GM18909 (cell line): Measurements from ENCODE around the gene NUAK2.

Source experiments
- ATAC-seq: cut with Tn5 transposase; IDR thresholded peaks from one replicate; pipeline ENCODE4 v1.9.1; 2021; ENCODE audit warnings: mild to moderate bottlenecking; ENCODE audit not compliant: unreplicated experiment, poor library complexity

Gene NUAK2

DNA sequence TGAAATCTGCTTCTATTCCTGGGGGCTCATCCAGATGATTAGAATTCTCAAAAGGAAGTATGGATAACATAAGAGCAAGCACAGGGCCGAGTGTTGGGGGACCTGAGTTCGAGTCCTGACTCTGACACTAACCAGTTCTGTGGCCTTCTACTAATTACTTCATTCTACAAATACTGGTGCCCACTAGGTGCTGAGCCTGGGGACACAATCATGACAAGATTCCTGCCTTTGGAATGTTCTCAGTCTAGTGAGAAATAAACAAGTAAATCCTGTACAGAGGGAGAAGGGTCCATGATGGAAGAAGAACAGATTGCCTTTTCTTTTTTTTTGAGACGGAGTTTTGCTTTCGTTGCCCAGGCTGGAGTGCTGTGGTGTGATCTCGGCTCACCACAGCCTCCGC, 2.2 kb upstream of the NUAK2 start:
- no peak for ATAC-seq

DNA sequence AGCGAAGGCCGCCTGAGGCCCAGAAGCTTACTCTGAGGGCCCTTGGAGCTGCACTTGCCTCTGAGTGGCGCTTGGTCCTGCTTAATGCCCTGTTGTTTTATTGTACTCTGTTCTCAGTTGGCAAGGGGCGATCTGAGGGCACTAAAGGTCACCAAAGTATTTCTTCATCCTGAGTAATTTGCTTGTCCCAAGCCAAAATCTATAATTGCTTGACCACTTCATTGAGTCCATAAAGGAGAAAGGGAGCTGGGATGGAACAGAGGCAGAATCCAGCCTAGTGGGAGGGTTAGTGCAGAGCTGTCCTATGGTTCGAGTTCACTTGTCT, 376 bp upstream of the NUAK2 start:
- no peak for ATAC-seq

DNA sequence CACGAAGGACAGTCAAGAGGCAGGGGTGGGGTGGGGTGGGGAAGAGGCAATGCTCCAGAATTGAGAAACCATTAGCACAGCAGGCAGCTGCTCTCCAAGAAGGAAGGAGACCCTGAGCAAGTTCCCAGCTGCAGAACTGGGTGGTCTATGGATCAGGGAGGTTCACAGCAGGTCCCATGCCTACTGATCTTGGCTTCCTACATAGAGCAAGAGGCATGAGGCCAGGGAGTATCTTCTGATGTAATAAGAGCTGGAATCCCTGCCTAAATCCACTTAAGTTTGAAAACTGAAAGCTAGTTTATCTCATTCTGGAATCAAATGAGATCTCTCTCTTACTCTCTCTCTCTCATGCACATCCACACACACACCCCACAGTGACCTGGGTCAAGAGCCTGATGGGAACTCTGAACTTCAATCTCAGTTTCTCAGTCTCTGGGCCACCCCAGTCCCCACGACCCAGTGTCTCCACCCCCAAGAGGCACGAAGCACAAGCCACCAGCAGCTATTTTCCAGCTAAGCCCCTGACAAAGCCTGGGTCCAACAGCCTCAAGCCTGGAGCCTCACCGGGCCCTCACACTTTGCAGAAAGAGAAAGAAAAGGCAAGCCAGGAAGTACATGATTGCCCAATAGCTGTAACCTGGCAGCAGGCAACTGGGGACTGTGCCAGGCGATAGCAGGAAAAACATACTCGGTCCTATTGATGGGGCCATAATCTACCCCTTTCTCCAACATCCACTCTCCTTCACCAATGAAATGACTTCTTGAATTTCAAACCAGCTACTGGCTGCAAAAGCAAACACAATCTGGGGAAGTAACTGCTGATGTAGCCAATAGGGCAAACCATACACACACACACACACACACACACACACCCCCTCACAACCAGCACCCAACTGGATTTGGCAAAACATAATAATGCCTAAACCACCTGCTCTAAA, 2.2 kb downstream of the NUAK2 start:
- ATAC-seq: no peak

DNA sequence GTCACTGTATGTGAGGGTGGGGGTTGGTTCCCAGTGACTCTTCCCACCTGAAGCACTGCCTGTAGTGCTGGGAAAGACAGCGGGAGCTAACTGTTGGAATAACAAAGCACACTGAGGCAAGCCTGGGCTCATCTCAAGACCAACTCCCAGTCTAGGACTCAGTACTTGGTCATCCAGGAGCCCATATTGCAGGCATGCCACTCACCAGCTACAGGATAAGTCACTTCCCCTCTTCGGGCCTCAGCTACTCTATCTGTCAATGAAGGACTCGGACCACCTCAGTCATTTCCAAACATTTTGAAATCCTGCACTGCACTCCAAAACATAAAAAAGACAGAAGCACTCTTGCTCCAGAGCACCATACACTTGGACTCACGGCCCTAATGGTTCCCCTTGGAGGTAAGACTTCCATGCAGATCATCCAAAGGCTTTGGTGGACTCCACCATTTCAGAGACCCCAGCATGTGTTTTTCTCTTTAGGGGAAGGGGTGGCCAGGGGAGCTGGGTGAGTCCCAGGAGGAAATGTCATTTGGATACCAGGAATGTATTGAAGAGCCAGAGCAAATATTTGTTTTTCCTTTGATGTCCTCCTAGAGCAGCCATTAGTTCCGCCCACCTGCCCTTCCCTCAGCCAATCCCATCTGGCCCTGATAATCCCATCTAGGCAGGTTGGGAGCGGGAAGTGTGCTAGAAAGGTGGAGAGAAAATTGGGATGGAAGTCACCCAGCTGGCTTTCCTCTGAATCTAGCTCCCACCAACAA, 3.1 kb downstream of the NUAK2 start:
- no peak for ATAC-seq

DNA sequence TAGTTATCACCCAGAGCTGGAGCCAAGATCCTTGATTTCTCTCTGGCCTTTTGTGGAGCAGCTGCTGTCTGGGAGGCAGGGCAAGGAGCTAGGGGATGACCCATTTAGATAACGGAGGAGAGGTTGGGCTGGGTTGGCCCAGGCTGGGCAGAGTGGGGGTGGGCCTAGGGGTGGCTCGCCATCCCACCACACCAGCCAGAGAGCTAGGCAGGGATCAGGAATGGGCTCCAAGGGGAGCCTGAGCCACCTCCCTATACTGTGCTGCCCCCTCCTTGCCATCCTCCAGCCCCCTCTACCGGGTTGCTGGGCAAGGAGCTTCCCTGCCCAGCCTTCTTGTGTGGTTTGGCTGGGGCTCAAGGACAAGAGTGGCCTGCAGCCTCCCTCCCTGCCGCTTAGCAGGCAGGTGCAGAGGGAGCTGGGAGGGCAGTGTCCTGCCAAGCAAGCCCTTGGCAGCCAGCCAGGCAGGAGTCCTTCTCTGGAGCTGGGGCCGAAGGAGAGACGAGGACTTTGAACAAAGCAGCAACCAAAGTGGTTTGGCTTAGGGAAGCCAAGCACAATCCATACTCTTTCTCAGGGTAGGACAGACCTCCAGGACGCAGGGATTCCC, 4.1 kb downstream of the NUAK2 start:
- no peak for ATAC-seq

DNA sequence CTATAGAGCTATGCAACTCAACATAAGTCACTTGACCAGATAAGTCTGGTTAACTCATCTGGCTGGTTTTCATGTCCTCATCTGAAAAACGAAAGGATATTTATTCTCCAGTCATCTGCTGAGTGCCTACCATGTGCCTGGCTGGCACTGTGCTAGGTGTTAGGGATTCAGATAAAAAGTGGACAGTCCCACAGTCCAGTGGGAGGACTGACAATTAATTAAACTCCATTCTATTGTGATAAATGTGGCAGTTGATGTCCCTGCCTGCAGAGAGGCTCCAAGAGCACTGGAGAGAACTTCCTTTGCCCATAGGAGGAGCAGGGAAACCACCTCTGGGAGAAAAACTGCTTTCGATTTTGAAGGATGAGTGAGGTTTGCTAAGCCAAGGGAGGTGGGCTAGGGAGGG, 5.4 kb downstream of the NUAK2 start:
- ATAC-seq: no peak

DNA sequence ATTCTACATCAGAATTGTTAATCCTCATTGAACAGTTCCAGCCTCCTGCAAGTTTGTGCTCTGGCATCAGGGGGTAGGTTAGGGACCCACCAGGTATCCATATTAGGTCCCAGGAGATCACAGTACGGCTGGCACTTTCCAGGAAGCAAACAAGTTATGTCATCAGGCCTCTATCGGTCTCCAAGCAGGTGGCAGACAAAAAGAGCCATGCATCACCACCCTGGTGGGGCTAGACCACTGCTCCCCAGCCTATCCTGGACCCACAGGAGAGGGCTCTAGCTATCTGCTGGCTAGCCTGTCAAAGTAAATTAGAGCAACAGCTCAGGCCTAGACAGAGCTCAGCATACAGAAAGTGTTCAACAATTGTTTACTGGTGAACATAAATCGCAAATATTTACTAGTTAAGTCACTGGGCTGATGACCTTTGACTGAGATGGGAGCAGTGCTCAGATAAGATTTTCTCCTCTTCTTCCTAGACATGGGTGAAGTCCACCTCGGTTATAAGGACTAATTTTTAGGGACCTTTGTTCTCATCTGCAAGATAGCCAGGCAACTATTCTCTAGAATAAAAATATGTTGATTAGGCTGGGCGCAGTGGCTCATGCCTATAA, 6.4 kb downstream of the NUAK2 start:
- no peak for ATAC-seq

DNA sequence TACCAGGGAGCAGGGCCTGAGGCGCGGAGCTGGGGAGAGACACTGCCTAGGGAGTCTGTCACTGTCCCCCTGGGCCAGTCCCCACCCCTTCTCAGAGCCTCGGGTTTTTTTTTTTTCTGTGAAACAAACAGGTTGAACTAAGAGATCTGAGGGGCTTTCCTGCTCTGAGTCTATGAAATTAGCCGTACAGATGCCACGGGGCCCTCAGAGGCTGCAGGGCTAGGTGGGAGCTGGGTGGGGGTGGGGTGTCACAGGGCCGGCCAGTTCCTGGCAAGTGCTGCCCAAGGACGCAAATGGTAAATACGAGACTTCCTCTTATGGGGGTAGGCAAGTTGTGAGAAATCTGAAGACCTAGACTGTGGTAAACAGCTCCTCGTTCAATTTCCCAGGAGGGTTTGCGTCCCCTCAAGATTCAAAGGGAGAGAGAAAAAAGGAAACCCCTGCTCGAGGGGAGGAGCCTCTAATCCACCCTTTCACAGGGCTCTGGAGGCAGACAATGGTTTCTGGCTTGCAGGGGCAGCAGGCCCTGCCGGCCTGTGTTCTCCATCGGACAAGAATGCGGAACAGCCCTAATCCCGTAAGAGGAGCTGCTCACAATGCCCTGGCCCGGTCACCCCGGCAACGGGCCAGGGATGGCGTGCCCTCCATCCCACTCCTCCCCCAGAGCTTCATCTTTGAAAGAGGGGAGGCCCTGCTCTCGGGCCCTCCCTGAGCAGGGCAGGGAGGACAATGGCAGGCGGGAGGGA, 7.8 kb downstream of the NUAK2 start:
- no peak for ATAC-seq

DNA sequence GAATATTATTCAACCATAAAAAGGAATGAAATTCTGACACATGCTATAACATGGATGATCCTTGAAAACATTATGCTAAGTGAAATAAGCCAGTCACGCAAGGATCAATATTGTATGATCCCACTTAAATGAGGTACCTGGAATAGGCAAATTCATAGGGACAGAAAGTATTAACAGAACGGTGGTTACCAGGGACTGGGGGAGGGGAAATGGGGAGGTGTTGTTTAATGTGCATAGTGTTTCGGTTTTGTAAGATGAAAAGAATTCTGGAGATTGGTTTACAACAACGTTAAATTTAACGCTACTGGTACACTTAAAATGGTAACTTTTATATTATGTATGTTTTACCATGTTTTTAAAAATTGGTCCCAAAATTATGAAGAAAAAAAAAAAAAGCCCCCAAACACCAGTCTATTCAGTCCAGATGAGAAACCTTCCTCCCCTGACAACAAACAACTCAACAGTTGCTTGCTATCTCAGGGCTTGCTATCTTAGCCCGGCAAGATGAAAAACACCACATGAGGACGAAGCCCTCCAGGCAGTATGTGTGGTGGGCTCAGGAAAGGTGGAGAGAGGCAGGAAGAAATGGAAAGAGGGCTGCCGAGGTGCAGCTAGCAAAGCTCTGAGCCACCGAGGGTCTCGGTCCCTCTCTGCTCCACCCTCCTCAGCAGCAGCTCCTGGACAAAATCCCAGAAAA, 8.5 kb downstream of the NUAK2 start:
- ATAC-seq: no peak

DNA sequence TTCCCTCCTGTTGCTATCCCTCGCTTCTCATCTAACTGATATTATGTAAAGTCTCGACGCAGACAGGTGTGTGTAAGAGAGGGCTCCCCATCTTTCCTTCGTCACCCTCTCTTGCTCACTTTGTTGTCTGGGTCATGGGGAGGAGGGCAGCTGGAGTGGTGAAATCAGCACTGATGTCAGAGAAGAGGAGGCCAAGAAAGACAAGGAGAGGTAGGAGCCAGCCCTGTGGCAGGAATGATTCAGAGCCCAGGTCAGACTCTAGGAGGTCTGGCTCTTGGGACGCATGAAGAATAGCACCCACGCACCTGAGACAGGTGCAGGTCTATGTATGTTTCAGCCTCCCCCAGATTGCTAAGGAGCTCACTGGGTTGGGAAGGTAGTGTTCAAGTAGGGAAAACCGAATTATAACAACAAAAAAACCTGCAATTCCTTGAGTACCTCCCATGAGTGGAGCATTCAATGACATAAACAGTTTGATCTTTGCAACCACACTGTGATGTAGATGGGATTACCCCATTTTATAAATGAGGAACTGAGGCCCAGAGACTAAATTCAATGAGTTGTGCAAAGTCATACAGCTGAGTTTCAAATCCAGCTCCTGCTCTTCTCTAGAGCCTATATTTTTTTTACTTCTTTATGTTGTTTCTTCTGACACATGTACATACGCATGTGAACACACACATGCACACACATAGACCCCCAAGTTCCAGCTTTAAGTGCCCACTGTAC, 10.4 kb downstream of the NUAK2 start:
- no peak for ATAC-seq

DNA sequence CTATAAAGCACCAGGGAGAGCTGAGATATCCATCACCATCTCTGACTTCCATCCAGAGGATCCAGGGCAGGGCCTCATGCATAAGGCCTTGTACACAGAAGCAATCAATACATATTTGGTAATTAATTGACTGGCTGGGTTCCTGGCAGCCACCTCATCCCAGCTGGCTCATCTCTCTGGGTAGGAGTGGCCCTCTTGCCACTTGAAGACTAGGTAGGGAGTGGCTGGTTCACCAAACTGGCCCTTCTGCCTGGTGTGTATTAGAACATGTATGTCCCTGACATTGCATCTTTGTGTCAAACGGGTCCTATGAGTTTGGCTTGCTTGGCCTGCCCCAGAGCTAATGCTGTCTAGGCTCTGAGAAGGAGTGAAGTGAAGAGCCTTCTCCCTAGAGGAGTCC, 11.8 kb downstream of the NUAK2 start:
- ATAC-seq: no peak

DNA sequence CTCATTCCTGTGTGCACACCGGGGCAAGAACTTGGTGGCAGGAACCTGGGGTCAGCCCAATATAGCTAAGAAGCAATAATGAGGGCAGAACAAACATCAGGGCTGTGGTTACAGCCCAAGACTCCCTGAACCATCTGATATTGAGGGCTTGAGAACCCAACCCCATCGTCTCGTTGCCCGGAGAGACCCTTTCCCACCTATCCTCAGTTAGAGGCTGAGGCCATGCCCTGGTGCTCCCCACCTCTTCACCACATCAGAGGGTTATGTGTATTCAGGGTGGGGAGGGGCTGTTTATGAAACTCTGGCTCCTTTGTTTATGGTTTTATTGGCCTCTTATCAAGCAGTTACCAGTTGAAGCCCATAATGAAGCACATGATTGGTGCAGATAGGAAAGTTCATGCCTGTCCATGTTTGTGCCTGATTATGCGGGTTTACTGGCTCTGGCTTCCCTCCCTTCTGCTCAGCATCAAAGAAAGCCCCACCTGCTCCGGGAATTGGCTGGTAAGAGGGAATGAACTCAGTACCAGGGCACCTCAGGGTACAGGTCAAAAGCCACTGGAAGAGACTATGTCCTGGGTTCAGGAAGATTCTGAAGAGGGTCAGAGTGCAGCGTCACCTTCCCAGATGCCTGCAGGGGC, 14.5 kb downstream of the NUAK2 start:
- no peak for ATAC-seq

DNA sequence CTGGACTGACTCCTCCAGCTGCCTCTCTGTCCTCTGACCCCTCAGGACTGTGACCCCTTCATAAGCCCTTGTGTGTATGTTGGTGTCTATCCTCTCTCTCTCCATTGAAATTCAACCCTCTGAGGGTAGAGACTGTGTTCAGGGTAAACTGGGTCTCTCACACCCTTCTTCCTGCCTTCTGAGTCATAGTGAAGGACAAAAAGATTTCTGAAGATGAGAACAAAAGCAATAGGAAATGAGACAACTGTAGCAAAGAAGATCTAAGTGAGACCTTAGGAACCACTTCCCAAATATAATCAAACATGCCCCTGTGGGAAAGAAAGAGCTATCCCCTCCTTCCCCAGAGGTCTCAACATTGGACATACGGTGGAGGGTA, 16.9 kb downstream of the NUAK2 start:
- no peak for ATAC-seq

DNA sequence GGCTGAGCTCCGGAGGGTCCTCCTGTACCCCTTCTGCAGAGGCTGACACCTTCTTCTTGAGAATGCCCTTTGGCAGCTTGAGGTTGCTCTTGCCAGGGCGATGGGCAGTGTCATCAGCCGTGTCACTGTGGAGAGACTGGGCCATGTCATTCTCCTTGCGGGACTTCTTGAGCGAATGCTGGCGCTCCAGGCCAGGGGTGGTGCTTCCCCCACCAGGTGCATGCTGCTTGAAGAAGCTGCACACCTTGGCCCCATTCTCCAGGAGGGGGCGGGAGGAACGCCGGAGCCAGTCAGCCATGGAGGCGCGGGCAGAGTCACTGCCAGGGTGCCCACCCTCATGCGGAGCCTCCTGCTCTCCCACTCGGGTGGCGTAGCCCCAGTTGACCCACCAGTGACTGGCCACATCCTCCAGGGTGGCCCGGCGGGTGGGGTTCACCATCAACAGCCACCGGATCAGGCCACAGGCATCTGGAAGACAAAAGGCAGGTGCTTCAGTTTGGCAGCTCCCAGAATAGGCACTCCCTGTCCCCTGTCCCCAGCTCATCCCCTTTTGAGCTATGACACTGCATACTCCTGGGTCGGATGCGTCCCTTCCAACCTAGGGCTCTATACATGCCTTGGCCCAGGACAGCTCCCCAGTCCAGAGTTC, 17.4 kb downstream of the NUAK2 start:
- ATAC-seq: no peak

DNA sequence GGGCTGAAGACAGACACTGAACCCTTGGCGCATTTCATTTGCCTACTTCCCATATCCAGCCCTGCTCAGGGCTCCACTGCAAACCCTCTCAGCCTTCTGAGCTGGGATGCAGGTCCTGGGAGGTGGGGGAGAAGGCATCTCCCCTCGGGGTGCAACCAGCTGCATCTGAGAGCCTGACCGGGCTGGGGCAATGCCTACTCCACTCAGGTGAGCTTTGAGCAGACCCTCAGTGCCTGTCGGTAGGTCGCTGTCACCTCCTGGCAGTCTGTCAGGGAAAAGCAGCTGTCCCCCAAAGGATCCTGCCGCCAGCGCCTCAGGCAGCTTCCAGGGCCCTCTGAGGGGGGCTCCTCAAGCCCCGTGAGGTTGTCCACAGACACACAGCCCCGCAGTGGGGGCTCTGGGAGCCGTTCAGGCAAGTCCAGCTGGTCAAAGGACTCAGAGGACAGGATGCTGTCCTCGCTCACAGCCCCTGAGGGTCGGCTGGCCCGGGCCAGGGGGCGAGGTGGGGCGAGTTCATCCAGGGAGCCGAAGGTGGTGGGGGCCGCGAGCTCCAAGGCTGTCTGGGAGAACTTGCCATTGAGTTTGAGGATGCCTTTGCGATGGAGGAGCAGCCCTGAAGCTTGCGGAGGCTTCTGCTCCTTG, 18.2 kb downstream of the NUAK2 start:
- ATAC-seq: no peak

DNA sequence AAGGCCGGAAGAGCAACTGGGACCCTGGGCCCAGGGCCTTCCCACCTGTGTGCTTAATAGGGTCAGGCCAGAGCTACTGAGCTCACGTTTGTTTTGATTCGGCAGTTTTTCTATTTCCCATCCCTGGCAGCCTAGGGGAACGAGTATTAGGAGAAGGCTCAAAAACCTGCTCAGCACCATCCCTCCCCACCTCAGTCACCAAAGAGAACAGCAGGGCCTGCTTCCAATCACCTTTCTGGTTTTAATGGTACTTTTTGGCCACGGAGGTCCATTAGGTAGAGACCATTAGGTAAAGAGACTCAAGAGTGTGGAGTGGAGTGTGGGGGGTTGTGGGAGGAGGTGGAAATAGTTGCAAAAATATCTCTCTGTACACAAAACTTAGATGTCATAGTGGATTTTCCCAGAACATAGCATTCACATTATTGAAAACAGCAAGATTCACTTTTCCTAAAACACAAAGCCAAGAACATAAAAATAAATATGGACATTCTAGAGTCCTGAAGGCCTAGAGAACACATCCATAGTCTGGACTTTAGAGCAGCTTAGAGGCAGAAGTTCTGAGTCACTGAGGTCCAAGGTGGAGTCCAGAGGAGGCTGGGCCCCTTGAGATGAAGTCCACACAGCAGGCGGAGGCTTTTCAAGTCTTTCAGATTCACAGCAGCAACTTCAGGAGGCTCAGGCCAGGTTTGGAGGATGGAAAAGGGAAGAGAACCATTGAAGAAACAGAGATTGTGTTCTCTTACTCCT, 19.5 kb downstream of the NUAK2 start:
- ATAC-seq: no peak
